ENCODE results near the gene RNF149. TPM values are rescaled to one million over a fixed set of nuclear protein-coding genes. Genes with fewer than 3 reads are reported as not detected.

The RNF149 gene
- total RNA-seq, 6 donors from 2014 or later = 104 to 202 (median 158) TPM

DNA sequence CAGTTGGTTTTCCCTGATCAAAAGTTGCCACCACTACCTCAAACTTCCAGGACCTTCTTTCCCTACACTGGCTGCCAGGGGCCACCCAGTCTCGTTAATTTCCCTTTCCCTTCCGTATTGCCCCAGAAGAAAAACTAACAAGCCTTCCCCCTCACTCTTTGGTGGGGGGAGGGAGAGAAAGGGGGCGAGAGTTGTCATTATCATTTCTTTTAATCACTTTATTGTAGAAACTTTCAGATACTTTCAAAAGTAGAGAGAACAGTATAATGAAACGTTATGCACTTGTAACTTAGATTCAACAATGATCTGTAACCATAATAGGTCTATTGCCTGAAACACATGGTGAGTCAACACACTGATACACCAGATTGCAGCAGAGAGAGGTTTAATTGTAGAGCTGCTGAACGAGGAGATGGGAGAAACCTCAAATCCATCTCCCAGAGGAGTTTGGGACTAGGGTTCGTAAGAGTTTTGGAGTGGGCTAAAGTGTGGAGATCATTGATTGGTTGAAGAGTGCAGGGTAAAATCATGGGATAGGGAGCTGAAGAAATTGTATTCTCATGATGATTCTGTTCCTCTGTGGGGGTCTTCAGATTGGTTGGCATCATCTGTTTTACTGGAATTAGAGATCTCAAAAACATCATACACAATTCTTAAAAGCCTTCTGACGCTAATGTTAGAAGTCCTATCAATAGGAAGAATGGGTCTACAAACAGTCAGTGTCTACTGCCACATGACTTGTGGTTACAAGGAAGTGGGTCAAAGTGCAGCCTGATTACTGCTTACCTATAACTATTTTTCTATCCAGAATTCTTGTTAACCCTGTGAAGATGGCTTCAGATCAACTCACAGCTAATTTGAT lies 2.6 kb upstream of the RNF149 start:
- Histone ChIP-seq H3K27me3 (no peaks in the 10 kb centered on the region), H3K9me3 (no peaks in the 10 kb centered on the region), H3K4me1 (peaks cover 5 to 20% (median 10%) of the 10 kb centered on the region in 4 donors), H3K4me3 (no peak overlapping the region), H3K27ac (peak overlapping the region; percentile 93 to 96 (median 94)), H3K36me3 (no peaks in the 10 kb centered on the region)
- ATAC-seq (ENCODE audit: low FRiP score in 2 of 2) = no peak
- no peak for DNase-seq
- TF ChIP-seq POLR2AphosphoS5 (IDR thresholded peaks at IDR 0.05) (no peak), POLR2A (IDR thresholded peaks at IDR 0.05) (no peak), EP300 (IDR thresholded peaks at IDR 0.05) (no peak)
- TF ChIP-seq, protein P1, sequence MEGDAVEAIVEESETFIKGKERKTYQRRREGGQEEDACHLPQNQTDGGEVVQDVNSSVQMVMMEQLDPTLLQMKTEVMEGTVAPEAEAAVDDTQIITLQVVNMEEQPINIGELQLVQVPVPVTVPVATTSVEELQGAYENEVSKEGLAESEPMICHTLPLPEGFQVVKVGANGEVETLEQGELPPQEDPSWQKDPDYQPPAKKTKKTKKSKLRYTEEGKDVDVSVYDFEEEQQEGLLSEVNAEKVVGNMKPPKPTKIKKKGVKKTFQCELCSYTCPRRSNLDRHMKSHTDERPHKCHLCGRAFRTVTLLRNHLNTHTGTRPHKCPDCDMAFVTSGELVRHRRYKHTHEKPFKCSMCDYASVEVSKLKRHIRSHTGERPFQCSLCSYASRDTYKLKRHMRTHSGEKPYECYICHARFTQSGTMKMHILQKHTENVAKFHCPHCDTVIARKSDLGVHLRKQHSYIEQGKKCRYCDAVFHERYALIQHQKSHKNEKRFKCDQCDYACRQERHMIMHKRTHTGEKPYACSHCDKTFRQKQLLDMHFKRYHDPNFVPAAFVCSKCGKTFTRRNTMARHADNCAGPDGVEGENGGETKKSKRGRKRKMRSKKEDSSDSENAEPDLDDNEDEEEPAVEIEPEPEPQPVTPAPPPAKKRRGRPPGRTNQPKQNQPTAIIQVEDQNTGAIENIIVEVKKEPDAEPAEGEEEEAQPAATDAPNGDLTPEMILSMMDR (IDR thresholded peaks at IDR 0.05) = no peak
- 70 to 78% methylated on average over 7 of the region's 7 CpGs for WGBS, 2 donors

DNA sequence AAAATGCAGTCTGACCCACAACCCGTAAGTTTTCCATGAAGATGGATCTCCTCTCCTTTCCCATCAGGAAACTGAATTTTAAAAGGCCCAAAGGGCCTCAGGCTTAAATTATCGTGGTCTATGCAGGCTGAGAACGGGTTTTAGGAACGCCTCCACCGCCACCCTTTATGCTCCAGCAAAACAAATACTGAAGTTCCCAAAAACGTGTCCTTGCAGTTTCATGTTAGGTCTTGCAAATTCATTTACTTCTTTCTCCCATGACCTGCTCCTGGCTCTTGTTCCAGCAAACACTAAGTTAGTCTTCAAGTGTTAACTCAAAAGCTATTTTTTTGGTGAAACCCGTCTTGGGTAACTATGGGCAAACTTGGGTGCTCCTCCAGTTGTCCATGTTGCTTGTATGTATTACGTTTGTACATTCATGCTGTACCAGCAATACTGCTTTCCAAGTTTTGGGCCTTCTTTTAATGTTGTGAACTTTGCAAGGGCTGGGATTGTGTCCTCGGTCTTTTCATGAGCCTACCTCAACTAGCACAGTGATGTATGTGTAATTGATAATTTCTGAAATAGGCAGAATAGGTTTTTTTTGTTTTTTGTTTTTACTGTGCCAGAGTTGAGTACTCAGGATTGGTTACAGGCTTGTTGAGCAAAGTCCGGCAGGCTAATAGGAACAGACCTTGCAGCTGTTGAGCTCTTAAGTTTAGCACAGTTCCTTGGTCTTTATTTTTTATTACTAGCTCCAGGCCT lies 1.8 kb upstream of the RNF149 start:
- ATAC-seq (ENCODE audit: low FRiP score in 2 of 2) = no peak
- H3K4me1 ChIP-seq = peaks cover 11 to 28% (median 15%) of the 10 kb centered on the region in 4 donors
- DNase-seq = no peak
- peak overlapping the region; percentile 93 to 96 (median 94) for H3K27ac ChIP-seq
- no peaks in the 10 kb centered on the region for H3K36me3 ChIP-seq
- no peak overlapping the region for H3K4me3 ChIP-seq
- TF ChIP-seq POLR2A (IDR thresholded peaks at IDR 0.05) (no peak), POLR2AphosphoS5 (IDR thresholded peaks at IDR 0.05) (no peak), EP300 (IDR thresholded peaks at IDR 0.05) (no peak)
- TF ChIP-seq, protein P1 (IDR thresholded peaks at IDR 0.05) = no peak
- no peaks in the 10 kb centered on the region for H3K27me3 ChIP-seq
- H3K9me3 ChIP-seq = no peaks in the 10 kb centered on the region
- WGBS, 2 donors = 56 to 74% methylated on average over 10 of the region's 10 CpGs

DNA sequence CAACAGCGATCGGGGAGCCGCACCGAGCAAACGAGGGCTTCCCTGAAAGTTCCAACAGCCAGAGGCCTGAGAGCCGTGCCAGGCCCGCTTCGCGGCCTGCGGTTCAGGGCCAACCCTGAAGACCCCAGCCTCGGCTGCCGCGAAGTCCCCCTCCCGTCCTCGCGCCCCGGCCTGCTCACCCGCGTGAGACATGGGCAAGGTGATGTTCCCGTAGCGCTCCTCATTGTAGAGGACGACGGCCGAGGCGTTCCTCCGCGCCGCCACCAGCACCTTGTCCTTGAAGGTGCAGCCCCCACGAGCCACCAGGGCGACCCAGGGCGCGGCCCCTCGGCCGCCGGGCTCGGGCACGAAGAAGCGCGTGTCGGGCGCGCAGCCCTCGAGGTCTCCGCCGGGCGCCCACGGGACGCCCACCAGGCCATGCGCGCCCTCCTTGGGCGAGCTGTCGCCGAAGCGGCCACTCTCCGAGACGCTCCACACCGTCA lies 510 bp downstream of the RNF149 start:
- DNase-seq = peak in 1 of 2 donors; percentile 28
- Histone ChIP-seq H3K9me3 (no peaks in the 10 kb centered on the region), H3K27me3 (no peaks in the 10 kb centered on the region), H3K27ac (peak overlapping the region; percentile 93 to 96 (median 94)), H3K36me3 (no peaks in the 10 kb centered on the region), H3K4me1 (peaks cover 24 to 45% (median 29%) of the 10 kb centered on the region in 4 donors), H3K4me3 (peak overlapping the region; percentile 58 to 89 (median 73))
- peak in 1 of 2 donors; percentile 5 for ATAC-seq (ENCODE audit: low FRiP score in 2 of 2)
- TF ChIP-seq, protein P1 (IDR thresholded peaks at IDR 0.05) = no peak
- TF ChIP-seq POLR2A (IDR thresholded peaks at IDR 0.05) (no peak), EP300 (IDR thresholded peaks at IDR 0.05) (no peak), POLR2AphosphoS5 (IDR thresholded peaks at IDR 0.05) (no peak)
- 5 to 20% methylated on average over 1 to 17 of the region's 57 CpGs for WGBS, 2 donors

DNA sequence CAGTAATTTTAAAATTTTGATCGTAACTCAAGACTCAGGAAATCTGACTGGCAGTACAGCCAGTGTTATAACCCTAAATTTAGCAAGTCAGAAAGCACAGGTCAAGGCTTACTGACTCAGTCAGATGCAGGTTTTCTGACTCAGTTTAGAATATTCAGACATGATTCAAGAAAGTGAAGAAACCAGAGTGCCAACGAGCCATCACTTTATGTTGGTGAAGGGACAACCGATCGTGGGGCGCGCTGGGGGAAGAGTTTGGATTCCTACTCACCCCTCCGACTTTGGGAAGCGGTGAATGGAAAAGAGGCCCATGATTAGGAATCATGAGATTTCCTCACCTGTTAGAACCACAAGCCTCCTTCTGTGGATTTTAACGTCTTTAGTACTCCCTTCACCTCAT lies 998 bp downstream of the RNF149 start:
- ATAC-seq (ENCODE audit: low FRiP score in 2 of 2) (no peak), DNase-seq (no peak)
- Histone ChIP-seq H3K9me3 (no peaks in the 10 kb centered on the region), H3K36me3 (no peaks in the 10 kb centered on the region), H3K4me3 (peak overlapping the region; percentile 58 to 89 (median 73)), H3K27me3 (no peaks in the 10 kb centered on the region), H3K4me1 (peaks cover 28 to 50% (median 34%) of the 10 kb centered on the region in 4 donors), H3K27ac (peak overlapping the region; percentile 93 to 96 (median 94))
- TF ChIP-seq, protein P1 (IDR thresholded peaks at IDR 0.05) = no peak
- TF ChIP-seq EP300 (IDR thresholded peaks at IDR 0.05) = no peak
- no peak for TF ChIP-seq POLR2AphosphoS5 (IDR thresholded peaks at IDR 0.05)
- no peak for TF ChIP-seq POLR2A (IDR thresholded peaks at IDR 0.05)
- 37 to 47% methylated on average over 9 of the region's 9 CpGs for WGBS, 2 donors
